Measurements from ENCODE around the gene PCARE. TPM values are rescaled to one million over a fixed set of nuclear protein-coding genes. Genes with fewer than 3 reads are reported as not detected.

PCARE gene
- polyA plus RNA-seq, 4 donors, result not detected

- 84 to 88% (median 84%) methylated on average over 4 of the region's 4 CpGs for WGBS, 3 donors
- no peak overlapping the region for H3K27ac ChIP-seq (ENCODE audit: low read depth in 1 of 3, low read length in 2 of 3)
- H3K36me3 ChIP-seq (ENCODE audit: control insufficient read depth in 3 of 3, insufficient read depth in 2 of 3, low read depth in 1 of 3, low read length in 3 of 3), result no peaks in the 10 kb centered on the region
- H3K4me1 ChIP-seq (ENCODE audit: control insufficient read depth in 3 of 3, insufficient read depth in 2 of 3, low read depth in 1 of 3, low read length in 2 of 3), result no peaks in the 10 kb centered on the region
- no peak for FAIRE-seq
- no peak for DNase-seq
- H3K4me3 ChIP-seq (ENCODE audit: low read depth in 1 of 3, low read length in 3 of 3), result no peak overlapping the region
- H3K27me3 ChIP-seq (ENCODE audit: control insufficient read depth in 3 of 3, insufficient read depth in 3 of 3, low read length in 3 of 3), result peaks cover 0 to 3% (median 0%) of the 10 kb centered on the region in 3 donors
- H3K9me3 ChIP-seq (ENCODE audit: control insufficient read depth in 2 of 2, insufficient read depth in 1 of 2, low read depth in 1 of 2, low read length in 1 of 2), result no peaks in the 10 kb centered on the region
Observed at GRCh38 chr2:29044459-29044858, 29.9 kb downstream of the PCARE start.

GRCh38 chr2:29042561-29043075, 31.7 kb downstream of the PCARE start:
- DNase-seq (peak in 1 of 2 donors; percentile 2), FAIRE-seq (no peak)
- no peaks in the 10 kb centered on the region for H3K4me1 ChIP-seq (ENCODE audit: control insufficient read depth in 3 of 3, insufficient read depth in 2 of 3, low read depth in 1 of 3, low read length in 2 of 3)

GRCh38 chr2:29041161-29041660, 33.1 kb downstream of the PCARE start:
- H3K36me3 ChIP-seq (ENCODE audit: control insufficient read depth in 3 of 3, insufficient read depth in 2 of 3, low read depth in 1 of 3, low read length in 3 of 3), result no peaks in the 10 kb centered on the region
- no peaks in the 10 kb centered on the region for H3K4me1 ChIP-seq (ENCODE audit: control insufficient read depth in 3 of 3, insufficient read depth in 2 of 3, low read depth in 1 of 3, low read length in 2 of 3)
- 89 to 93% (median 91%) methylated on average over 9 of the region's 9 CpGs for WGBS, 3 donors
- H3K9me3 ChIP-seq (ENCODE audit: control insufficient read depth in 2 of 2, insufficient read depth in 1 of 2, low read depth in 1 of 2, low read length in 1 of 2), result no peaks in the 10 kb centered on the region
- peaks cover 0 to 2% (median 0%) of the 10 kb centered on the region in 3 donors for H3K27me3 ChIP-seq (ENCODE audit: control insufficient read depth in 3 of 3, insufficient read depth in 3 of 3, low read length in 3 of 3)
- no peak overlapping the region for H3K27ac ChIP-seq (ENCODE audit: low read depth in 1 of 3, low read length in 2 of 3)
- no peak overlapping the region for H3K4me3 ChIP-seq (ENCODE audit: low read depth in 1 of 3, low read length in 3 of 3)
- FAIRE-seq, result no peak
- DNase-seq, result no peak

More at GRCh38 chr2:29042561-29043075, 31.7 kb downstream of the PCARE start:
- H3K27me3 ChIP-seq (ENCODE audit: control insufficient read depth in 3 of 3, insufficient read depth in 3 of 3, low read length in 3 of 3), result peaks cover 0 to 2% (median 0%) of the 10 kb centered on the region in 3 donors
- H3K36me3 ChIP-seq (ENCODE audit: control insufficient read depth in 3 of 3, insufficient read depth in 2 of 3, low read depth in 1 of 3, low read length in 3 of 3), result no peaks in the 10 kb centered on the region
- no peak overlapping the region for H3K4me3 ChIP-seq (ENCODE audit: low read depth in 1 of 3, low read length in 3 of 3)
- no peak overlapping the region for H3K27ac ChIP-seq (ENCODE audit: low read depth in 1 of 3, low read length in 2 of 3)
- WGBS, 3 donors, result 36 to 57% (median 47%) methylated on average over 9 of the region's 9 CpGs
- H3K9me3 ChIP-seq (ENCODE audit: control insufficient read depth in 2 of 2, insufficient read depth in 1 of 2, low read depth in 1 of 2, low read length in 1 of 2), result no peaks in the 10 kb centered on the region

GRCh38 chr2:29040552-29040951, 33.8 kb downstream of the PCARE start:
- DNase-seq (no peak), FAIRE-seq (no peak)
- Histone ChIP-seq H3K9me3 (ENCODE audit: control insufficient read depth in 2 of 2, insufficient read depth in 1 of 2, low read depth in 1 of 2, low read length in 1 of 2) (no peaks in the 10 kb centered on the region), H3K36me3 (ENCODE audit: control insufficient read depth in 3 of 3, insufficient read depth in 2 of 3, low read depth in 1 of 3, low read length in 3 of 3) (no peaks in the 10 kb centered on the region), H3K4me3 (ENCODE audit: low read depth in 1 of 3, low read length in 3 of 3) (no peak overlapping the region), H3K4me1 (ENCODE audit: control insufficient read depth in 3 of 3, insufficient read depth in 2 of 3, low read depth in 1 of 3, low read length in 2 of 3) (no peaks in the 10 kb centered on the region), H3K27me3 (ENCODE audit: control insufficient read depth in 3 of 3, insufficient read depth in 3 of 3, low read length in 3 of 3) (peaks cover 0 to 2% (median 0%) of the 10 kb centered on the region in 3 donors), H3K27ac (ENCODE audit: low read depth in 1 of 3, low read length in 2 of 3) (no peak overlapping the region)
- 69 to 78% (median 71%) methylated on average over 6 of the region's 6 CpGs for WGBS, 3 donors

GRCh38 chr2:29039718-29040480, 34.4 kb downstream of the PCARE start:
- Histone ChIP-seq H3K4me1 (ENCODE audit: control insufficient read depth in 3 of 3, insufficient read depth in 2 of 3, low read depth in 1 of 3, low read length in 2 of 3) (no peaks in the 10 kb centered on the region), H3K4me3 (ENCODE audit: low read depth in 1 of 3, low read length in 3 of 3) (no peak overlapping the region), H3K27me3 (ENCODE audit: control insufficient read depth in 3 of 3, insufficient read depth in 3 of 3, low read length in 3 of 3) (peaks cover 0 to 2% (median 0%) of the 10 kb centered on the region in 3 donors), H3K9me3 (ENCODE audit: control insufficient read depth in 2 of 2, insufficient read depth in 1 of 2, low read depth in 1 of 2, low read length in 1 of 2) (no peaks in the 10 kb centered on the region), H3K27ac (ENCODE audit: low read depth in 1 of 3, low read length in 2 of 3) (no peak overlapping the region), H3K36me3 (ENCODE audit: control insufficient read depth in 3 of 3, insufficient read depth in 2 of 3, low read depth in 1 of 3, low read length in 3 of 3) (no peaks in the 10 kb centered on the region)
- no peak for FAIRE-seq
- no peak for DNase-seq
- 73 to 78% (median 77%) methylated on average over 4 of the region's 4 CpGs for WGBS, 3 donors

- H3K4me3 ChIP-seq (ENCODE audit: low read depth in 1 of 3, low read length in 3 of 3), result no peak overlapping the region
- H3K36me3 ChIP-seq (ENCODE audit: control insufficient read depth in 3 of 3, insufficient read depth in 2 of 3, low read depth in 1 of 3, low read length in 3 of 3), result no peaks in the 10 kb centered on the region
- H3K27ac ChIP-seq (ENCODE audit: low read depth in 1 of 3, low read length in 2 of 3), result no peak overlapping the region
- no peaks in the 10 kb centered on the region for H3K4me1 ChIP-seq (ENCODE audit: control insufficient read depth in 3 of 3, insufficient read depth in 2 of 3, low read depth in 1 of 3, low read length in 2 of 3)
- 90 to 93% (median 91%) methylated on average over 17 of the region's 17 CpGs for WGBS, 3 donors
- no peak for FAIRE-seq
- no peak for DNase-seq
- H3K27me3 ChIP-seq (ENCODE audit: control insufficient read depth in 3 of 3, insufficient read depth in 3 of 3, low read length in 3 of 3), result no peaks in the 10 kb centered on the region
- H3K9me3 ChIP-seq (ENCODE audit: control insufficient read depth in 2 of 2, insufficient read depth in 1 of 2, low read depth in 1 of 2, low read length in 1 of 2), result no peaks in the 10 kb centered on the region
Observed at GRCh38 chr2:29035016-29035745, 39.1 kb downstream of the PCARE start.

GRCh38 chr2:29033656-29034055, 40.7 kb downstream of the PCARE start:
- Histone ChIP-seq H3K27ac (ENCODE audit: low read depth in 1 of 3, low read length in 2 of 3) (no peak overlapping the region), H3K4me3 (ENCODE audit: low read depth in 1 of 3, low read length in 3 of 3) (no peak overlapping the region)

GRCh38 chr2:29033172-29033571, 41.2 kb downstream of the PCARE start:
- Histone ChIP-seq H3K4me1 (ENCODE audit: control insufficient read depth in 3 of 3, insufficient read depth in 2 of 3, low read depth in 1 of 3, low read length in 2 of 3) (no peaks in the 10 kb centered on the region), H3K9me3 (ENCODE audit: control insufficient read depth in 2 of 2, insufficient read depth in 1 of 2, low read depth in 1 of 2, low read length in 1 of 2) (no peaks in the 10 kb centered on the region), H3K27ac (ENCODE audit: low read depth in 1 of 3, low read length in 2 of 3) (no peak overlapping the region), H3K4me3 (ENCODE audit: low read depth in 1 of 3, low read length in 3 of 3) (no peak overlapping the region), H3K27me3 (ENCODE audit: control insufficient read depth in 3 of 3, insufficient read depth in 3 of 3, low read length in 3 of 3) (no peaks in the 10 kb centered on the region), H3K36me3 (ENCODE audit: control insufficient read depth in 3 of 3, insufficient read depth in 2 of 3, low read depth in 1 of 3, low read length in 3 of 3) (no peaks in the 10 kb centered on the region)
- WGBS, 3 donors, result 18 to 53% (median 44%) methylated on average over 2 of the region's 2 CpGs
- DNase-seq, result no peak
- no peak for FAIRE-seq

More at GRCh38 chr2:29033656-29034055, 40.7 kb downstream of the PCARE start:
- WGBS, 3 donors, result 74 to 82% (median 77%) methylated on average over 6 of the region's 6 CpGs
- Histone ChIP-seq H3K9me3 (ENCODE audit: control insufficient read depth in 2 of 2, insufficient read depth in 1 of 2, low read depth in 1 of 2, low read length in 1 of 2) (no peaks in the 10 kb centered on the region), H3K36me3 (ENCODE audit: control insufficient read depth in 3 of 3, insufficient read depth in 2 of 3, low read depth in 1 of 3, low read length in 3 of 3) (no peaks in the 10 kb centered on the region), H3K27me3 (ENCODE audit: control insufficient read depth in 3 of 3, insufficient read depth in 3 of 3, low read length in 3 of 3) (no peaks in the 10 kb centered on the region), H3K4me1 (ENCODE audit: control insufficient read depth in 3 of 3, insufficient read depth in 2 of 3, low read depth in 1 of 3, low read length in 2 of 3) (no peaks in the 10 kb centered on the region)
- DNase-seq (no peak), FAIRE-seq (no peak)

All from small intestine (tissue), 7 donors.